ENCODE results near the gene RDH12. TPM values are rescaled to one million over a fixed set of nuclear protein-coding genes. Genes with fewer than 3 reads are reported as not detected.
A peak's percentile ranks its signal among the peaks of the same experiment; 100 is the strongest.
"Not testable (repeated sequence)": the region's sequence is repeated elsewhere in the genome, so short reads cannot be mapped to it uniquely, and the experiment has no call there.

The RDH12 gene
- 0.58 TPM for polyA plus RNA-seq (2013, experiment 1 of 2)
- 0.59 TPM for polyA plus RNA-seq (2013, experiment 2 of 2)

DNA sequence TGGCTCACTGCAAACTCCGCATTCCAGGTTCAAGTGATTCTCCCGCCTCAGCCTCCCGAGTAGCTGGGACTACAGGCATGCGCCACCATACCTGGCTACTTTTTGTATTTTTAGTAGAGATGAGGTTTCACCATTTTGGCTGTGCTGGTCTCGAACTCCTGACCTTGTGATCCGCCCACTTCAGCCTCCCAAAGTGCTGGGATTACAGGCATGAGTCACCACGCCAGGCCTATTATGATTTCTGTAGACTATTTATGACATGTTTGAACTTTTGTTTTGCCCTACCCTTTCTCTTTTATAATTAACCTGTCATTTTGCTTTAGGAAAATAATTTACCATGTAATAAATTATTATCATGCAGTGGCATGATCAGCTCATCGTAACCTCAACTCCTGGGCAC lies at the start of gene RDH12:
Gene RDH12 (plus strand): TSS at position 395 of the 400 bp plus-strand sequence. CDS start 20,757 bp downstream, outside the sequence.
- WGBS (ENCODE audit: extremely low coverage, insufficient coverage, low lambda C conversion rate), result no CpG with 5 or more reads among the region's 8 CpGs
- H4K5ac ChIP-seq (ENCODE audit: low read length); H3K79me2 ChIP-seq (ENCODE audit: control insufficient read depth, insufficient read depth, low read length); H3K27me3 ChIP-seq (ENCODE audit: insufficient read depth, low read length, poor library complexity); H3K18ac ChIP-seq (ENCODE audit: low read length); H2AK5ac ChIP-seq (ENCODE audit: low read length); H2BK5ac ChIP-seq (ENCODE audit: low read length); H3K23ac ChIP-seq (ENCODE audit: low read length); H3K4me3 ChIP-seq (ENCODE audit: low read length); DNase-seq; H3K27ac ChIP-seq (ENCODE audit: low read depth, low read length); H3K4me2 ChIP-seq (ENCODE audit: low read length); H3K4me1 ChIP-seq (ENCODE audit: control insufficient read depth, low read depth, low read length); H2BK120ac ChIP-seq (ENCODE audit: low read depth, low read length); H3K4ac ChIP-seq (ENCODE audit: low read depth, low read length); H3K56ac ChIP-seq (ENCODE audit: low read length); H2BK15ac ChIP-seq (replicated peaks; ENCODE audit: low read depth); H3K36me3 ChIP-seq (ENCODE audit: control insufficient read depth, insufficient read depth, low read length); H3K9ac ChIP-seq (ENCODE audit: low read length); H3K79me1 ChIP-seq (ENCODE audit: low read length); H4K8ac ChIP-seq (ENCODE audit: low read depth, low read length): not testable (repeated sequence)

DNA sequence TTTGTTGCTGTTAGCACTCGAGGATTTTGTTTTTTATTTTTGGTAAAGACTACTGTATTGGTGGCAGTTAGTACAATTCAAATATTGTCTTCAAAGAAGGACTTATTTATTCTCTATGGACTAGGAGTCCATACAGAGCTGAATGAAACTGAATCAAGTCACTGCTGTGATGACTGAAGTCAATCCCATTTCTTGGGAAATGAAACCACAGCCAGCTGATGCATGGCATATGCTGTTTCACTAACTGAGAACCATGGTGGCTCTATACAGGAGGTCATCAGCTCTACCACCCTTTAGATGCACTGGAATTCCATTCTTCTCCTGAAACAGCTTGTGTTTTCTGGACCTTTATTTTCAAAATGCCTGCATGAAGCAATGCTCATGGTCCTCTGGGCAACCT lies 49.5 kb upstream of the RDH12 start:
- Histone ChIP-seq H3K4ac (ENCODE audit: low read depth, low read length) (no peak overlapping the region), H4K5ac (ENCODE audit: low read length) (no peak overlapping the region), H3K4me2 (ENCODE audit: low read length) (no peak overlapping the region), H3K9ac (ENCODE audit: low read length) (no peak overlapping the region), H4K8ac (ENCODE audit: low read depth, low read length) (no peak overlapping the region), H3K79me1 (ENCODE audit: low read length) (no peaks in the 10 kb centered on the region), H3K4me1 (ENCODE audit: control insufficient read depth, low read depth, low read length) (no peaks in the 10 kb centered on the region), H2BK15ac (replicated peaks; ENCODE audit: low read depth) (no peak overlapping the region), H2BK120ac (ENCODE audit: low read depth, low read length) (no peak overlapping the region), H3K27ac (ENCODE audit: low read depth, low read length) (no peak overlapping the region), H3K23ac (ENCODE audit: low read length) (no peak overlapping the region), H2BK5ac (ENCODE audit: low read length) (no peak overlapping the region), H3K27me3 (ENCODE audit: insufficient read depth, low read length, poor library complexity) (no peaks in the 10 kb centered on the region), H2AK5ac (ENCODE audit: low read length) (no peak overlapping the region), H3K18ac (ENCODE audit: low read length) (no peak overlapping the region), H3K56ac (ENCODE audit: low read length) (no peak overlapping the region), H3K36me3 (ENCODE audit: control insufficient read depth, insufficient read depth, low read length) (peaks cover 9% of the 10 kb centered on the region), H3K4me3 (ENCODE audit: low read length) (no peak overlapping the region), H3K79me2 (ENCODE audit: control insufficient read depth, insufficient read depth, low read length) (no peaks in the 10 kb centered on the region)
- no peak for DNase-seq
- WGBS (ENCODE audit: extremely low coverage, insufficient coverage, low lambda C conversion rate), result no CpG with 5 or more reads among the region's 1 CpG

DNA sequence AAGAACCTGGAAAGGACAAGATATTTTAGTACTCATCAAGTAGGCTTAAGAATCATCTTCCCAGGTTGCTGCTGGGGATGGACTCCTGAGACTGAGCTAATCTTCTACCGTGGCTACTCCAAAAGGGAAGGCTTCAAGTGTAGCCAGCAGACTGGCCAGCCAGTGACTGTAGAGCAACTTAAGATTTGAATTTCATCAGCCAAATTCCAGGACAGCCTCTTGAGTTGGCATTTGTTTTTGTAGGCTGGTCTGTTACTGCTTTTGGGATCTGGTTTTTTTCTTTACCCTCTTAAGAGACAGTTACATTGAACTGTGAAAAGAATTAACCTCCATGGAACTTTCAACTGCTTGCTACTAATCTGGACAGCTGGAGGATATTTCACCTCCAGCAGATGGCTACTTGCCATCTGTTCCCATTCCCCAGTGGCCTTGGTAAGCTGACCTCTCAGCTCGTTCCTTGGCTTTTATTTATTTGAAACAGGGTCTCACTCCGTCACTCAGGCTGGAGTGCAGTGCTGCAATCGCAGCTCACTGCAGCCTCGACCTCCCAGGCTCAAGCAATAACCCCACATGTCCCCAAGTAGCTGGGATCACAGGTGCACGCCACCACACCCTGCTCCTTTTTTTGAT lies 47.9 kb upstream of the RDH12 start:
- no peak overlapping the region for H2AK5ac ChIP-seq (ENCODE audit: low read length)
- H3K56ac ChIP-seq (ENCODE audit: low read length), result no peak overlapping the region
- DNase-seq, result peak; percentile 78
- H3K27ac ChIP-seq (ENCODE audit: low read depth, low read length), result peak overlapping the region; percentile 54
- no peaks in the 10 kb centered on the region for H3K4me1 ChIP-seq (ENCODE audit: control insufficient read depth, low read depth, low read length)
- no peaks in the 10 kb centered on the region for H3K79me2 ChIP-seq (ENCODE audit: control insufficient read depth, insufficient read depth, low read length)
- no peak overlapping the region for H3K4me2 ChIP-seq (ENCODE audit: low read length)
- H2BK5ac ChIP-seq (ENCODE audit: low read length), result no peak overlapping the region
- no peak overlapping the region for H3K4me3 ChIP-seq (ENCODE audit: low read length)
- H4K5ac ChIP-seq (ENCODE audit: low read length), result no peak overlapping the region
- H3K27me3 ChIP-seq (ENCODE audit: insufficient read depth, low read length, poor library complexity), result no peaks in the 10 kb centered on the region
- peaks cover 9% of the 10 kb centered on the region for H3K36me3 ChIP-seq (ENCODE audit: control insufficient read depth, insufficient read depth, low read length)
- H3K9ac ChIP-seq (ENCODE audit: low read length), result no peak overlapping the region
- H3K18ac ChIP-seq (ENCODE audit: low read length), result no peak overlapping the region
- H3K23ac ChIP-seq (ENCODE audit: low read length), result no peak overlapping the region
- no CpG with 5 or more reads among the region's 6 CpGs for WGBS (ENCODE audit: extremely low coverage, insufficient coverage, low lambda C conversion rate)
- H2BK15ac ChIP-seq (replicated peaks; ENCODE audit: low read depth), result no peak overlapping the region
- no peak overlapping the region for H4K8ac ChIP-seq (ENCODE audit: low read depth, low read length)
- no peak overlapping the region for H2BK120ac ChIP-seq (ENCODE audit: low read depth, low read length)
- no peak overlapping the region for H3K4ac ChIP-seq (ENCODE audit: low read depth, low read length)
- H3K79me1 ChIP-seq (ENCODE audit: low read length), result no peaks in the 10 kb centered on the region

DNA sequence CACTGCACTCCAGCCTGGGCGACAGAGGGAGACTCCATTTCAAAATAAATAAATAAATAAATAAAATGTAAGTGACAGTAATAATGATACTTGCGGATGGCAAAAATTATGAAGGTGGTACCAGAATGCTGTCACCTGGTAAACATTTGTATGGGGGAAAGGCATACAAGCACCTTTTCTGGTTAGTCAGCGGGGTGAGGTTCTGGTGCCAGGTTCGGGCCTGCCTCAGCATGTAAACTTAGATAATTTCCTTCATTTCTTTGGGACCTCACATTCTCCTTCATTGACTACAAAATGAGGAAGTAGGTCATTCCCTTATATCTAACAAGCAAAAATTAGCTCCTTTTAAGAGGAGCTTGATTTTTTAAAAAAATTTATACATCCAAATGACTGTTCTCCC lies 38.1 kb upstream of the RDH12 start:
- H4K5ac ChIP-seq (ENCODE audit: low read length), result no peak overlapping the region
- no peak overlapping the region for H3K18ac ChIP-seq (ENCODE audit: low read length)
- H2BK5ac ChIP-seq (ENCODE audit: low read length), result no peak overlapping the region
- no peak overlapping the region for H2AK5ac ChIP-seq (ENCODE audit: low read length)
- H3K79me1 ChIP-seq (ENCODE audit: low read length), result peaks cover 13% of the 10 kb centered on the region
- H3K4ac ChIP-seq (ENCODE audit: low read depth, low read length), result no peak overlapping the region
- H3K27ac ChIP-seq (ENCODE audit: low read depth, low read length), result no peak overlapping the region
- H2BK15ac ChIP-seq (replicated peaks; ENCODE audit: low read depth), result no peak overlapping the region
- no peak overlapping the region for H3K56ac ChIP-seq (ENCODE audit: low read length)
- H3K4me1 ChIP-seq (ENCODE audit: control insufficient read depth, low read depth, low read length), result no peaks in the 10 kb centered on the region
- H2BK120ac ChIP-seq (ENCODE audit: low read depth, low read length), result no peak overlapping the region
- WGBS (ENCODE audit: extremely low coverage, insufficient coverage, low lambda C conversion rate), result no CpG with 5 or more reads among the region's 4 CpGs
- H4K8ac ChIP-seq (ENCODE audit: low read depth, low read length), result no peak overlapping the region
- no peaks in the 10 kb centered on the region for H3K27me3 ChIP-seq (ENCODE audit: insufficient read depth, low read length, poor library complexity)
- no peak for DNase-seq
- no peaks in the 10 kb centered on the region for H3K36me3 ChIP-seq (ENCODE audit: control insufficient read depth, insufficient read depth, low read length)
- H3K9ac ChIP-seq (ENCODE audit: low read length), result no peak overlapping the region
- no peak overlapping the region for H3K23ac ChIP-seq (ENCODE audit: low read length)
- peaks cover 12% of the 10 kb centered on the region for H3K79me2 ChIP-seq (ENCODE audit: control insufficient read depth, insufficient read depth, low read length)
- H3K4me2 ChIP-seq (ENCODE audit: low read length), result no peak overlapping the region
- H3K4me3 ChIP-seq (ENCODE audit: low read length), result no peak overlapping the region

DNA sequence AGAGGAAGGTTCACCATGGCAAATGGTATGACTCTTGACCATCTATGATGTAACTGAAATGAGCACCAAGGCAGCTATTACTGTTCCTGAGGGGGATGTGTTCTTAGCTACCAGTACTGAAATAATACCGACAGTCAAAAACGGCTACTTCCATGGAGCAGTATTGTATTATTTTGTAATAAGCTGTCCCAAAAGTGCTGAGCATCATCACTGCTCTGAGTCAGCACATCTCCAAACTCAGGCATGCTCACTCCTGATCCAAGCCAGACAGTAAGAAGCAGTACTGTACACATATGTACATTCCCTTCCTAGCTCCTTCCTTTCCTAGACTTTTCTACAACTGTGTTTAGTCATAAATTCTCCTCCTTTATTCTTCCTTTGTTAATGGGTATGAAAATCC lies 35.8 kb upstream of the RDH12 start:
- no peaks in the 10 kb centered on the region for H3K27me3 ChIP-seq (ENCODE audit: insufficient read depth, low read length, poor library complexity)

More for the DNA sequence above, 35.8 kb upstream of the RDH12 start:
- no peak overlapping the region for H3K4me2 ChIP-seq (ENCODE audit: low read length)
- no peak overlapping the region for H3K23ac ChIP-seq (ENCODE audit: low read length)
- no peak for DNase-seq
- H3K9ac ChIP-seq (ENCODE audit: low read length), result no peak overlapping the region
- H3K4ac ChIP-seq (ENCODE audit: low read depth, low read length), result no peak overlapping the region
- WGBS (ENCODE audit: extremely low coverage, insufficient coverage, low lambda C conversion rate), result no CpG with 5 or more reads among the region's 2 CpGs
- H3K79me2 ChIP-seq (ENCODE audit: control insufficient read depth, insufficient read depth, low read length), result peaks cover 20% of the 10 kb centered on the region
- no peaks in the 10 kb centered on the region for H3K36me3 ChIP-seq (ENCODE audit: control insufficient read depth, insufficient read depth, low read length)
- H4K5ac ChIP-seq (ENCODE audit: low read length), result no peak overlapping the region
- no peak overlapping the region for H3K56ac ChIP-seq (ENCODE audit: low read length)
- no peak overlapping the region for H3K27ac ChIP-seq (ENCODE audit: low read depth, low read length)
- H2BK15ac ChIP-seq (replicated peaks; ENCODE audit: low read depth), result no peak overlapping the region
- no peak overlapping the region for H2BK5ac ChIP-seq (ENCODE audit: low read length)
- no peak overlapping the region for H3K18ac ChIP-seq (ENCODE audit: low read length)
- H3K79me1 ChIP-seq (ENCODE audit: low read length), result peaks cover 15% of the 10 kb centered on the region
- H4K8ac ChIP-seq (ENCODE audit: low read depth, low read length), result no peak overlapping the region
- no peaks in the 10 kb centered on the region for H3K4me1 ChIP-seq (ENCODE audit: control insufficient read depth, low read depth, low read length)
- H2BK120ac ChIP-seq (ENCODE audit: low read depth, low read length), result no peak overlapping the region
- no peak overlapping the region for H2AK5ac ChIP-seq (ENCODE audit: low read length)
- H3K4me3 ChIP-seq (ENCODE audit: low read length), result no peak overlapping the region
